ENCODE measurements around the gene PRICKLE2. TPM values are rescaled to one million over a fixed set of nuclear protein-coding genes. Genes with fewer than 3 reads are reported as not detected.

PRICKLE2 gene
- total and polyA plus RNA-seq, 2 experiments from 2014 or later: 1.1 to 12.5 TPM

DNA sequence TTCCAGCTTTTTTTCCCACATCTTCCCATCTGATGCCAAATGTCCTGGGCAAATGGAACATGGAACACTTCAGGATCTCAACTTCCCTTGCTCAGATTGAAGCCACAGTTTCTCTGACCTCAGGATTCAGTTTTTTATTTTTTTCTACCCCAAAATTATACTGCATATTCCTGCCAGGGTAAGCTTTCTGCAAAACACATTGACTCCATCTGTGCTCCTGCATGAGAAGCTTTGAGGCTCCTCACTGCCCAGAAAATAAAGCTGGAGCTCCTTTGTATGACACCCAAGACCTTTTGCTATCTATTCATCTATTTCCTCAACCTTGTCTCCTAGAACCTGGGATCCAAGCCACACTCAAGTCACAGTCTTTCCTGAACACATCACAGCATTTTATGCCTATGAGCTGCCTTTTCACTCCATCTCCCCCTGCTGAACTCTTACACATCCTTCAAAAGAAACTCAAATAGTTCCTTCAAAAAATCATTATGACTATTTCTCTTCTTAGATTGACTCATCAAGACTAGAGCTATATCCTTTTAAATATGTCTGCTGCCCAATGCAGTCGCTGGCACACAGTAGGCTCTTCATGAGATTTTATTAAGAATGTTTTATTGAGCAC is 144.5 kb downstream of the PRICKLE2 start (continued):
- TF ChIP-seq ETS1 (IDR thresholded peaks at IDR 0.05) (no peak), ZNF462 (CRISPR knock-in tag; IDR thresholded peaks at IDR 0.05) (no peak), ZNF114 (CRISPR knock-in tag; IDR thresholded peaks at IDR 0.05) (no peak), CREB1 (CRISPR knock-in tag; IDR thresholded peaks at IDR 0.05; ENCODE audit: low read depth) (no peak)

GRCh38 chr3:64079369-64080150 is 145.7 kb downstream of the PRICKLE2 start:
- Mint-ChIP-seq H3K36me3 (ENCODE audit: low read depth) (no peaks in the 10 kb centered on the region), H3K9me3 (no peaks in the 10 kb centered on the region), H3K27me3 (ENCODE audit: insufficient read depth, low read depth, poor library complexity) (peaks cover 4% of the 10 kb centered on the region), H3K27ac (no peak overlapping the region), H3K4me1 (peaks cover 9% of the 10 kb centered on the region; the same call in 2 of the 3 replicates), H3K4me3 (no peak overlapping the region)
- TF ChIP-seq ZNF331 (CRISPR knock-in tag; IDR thresholded peaks at IDR 0.05; ENCODE audit: low read depth): no peak
- TF ChIP-seq POLR2AphosphoS5 (IDR thresholded peaks at IDR 0.05; ENCODE audit: low read depth): no peak
- no peak for TF ChIP-seq CTCF (conservative IDR thresholded peaks at IDR 0.05; ENCODE audit: low read depth in 2 of 2)
- TF ChIP-seq CREB1 (CRISPR knock-in tag; IDR thresholded peaks at IDR 0.05; ENCODE audit: low read depth): no peak
- TF ChIP-seq, protein P1, sequence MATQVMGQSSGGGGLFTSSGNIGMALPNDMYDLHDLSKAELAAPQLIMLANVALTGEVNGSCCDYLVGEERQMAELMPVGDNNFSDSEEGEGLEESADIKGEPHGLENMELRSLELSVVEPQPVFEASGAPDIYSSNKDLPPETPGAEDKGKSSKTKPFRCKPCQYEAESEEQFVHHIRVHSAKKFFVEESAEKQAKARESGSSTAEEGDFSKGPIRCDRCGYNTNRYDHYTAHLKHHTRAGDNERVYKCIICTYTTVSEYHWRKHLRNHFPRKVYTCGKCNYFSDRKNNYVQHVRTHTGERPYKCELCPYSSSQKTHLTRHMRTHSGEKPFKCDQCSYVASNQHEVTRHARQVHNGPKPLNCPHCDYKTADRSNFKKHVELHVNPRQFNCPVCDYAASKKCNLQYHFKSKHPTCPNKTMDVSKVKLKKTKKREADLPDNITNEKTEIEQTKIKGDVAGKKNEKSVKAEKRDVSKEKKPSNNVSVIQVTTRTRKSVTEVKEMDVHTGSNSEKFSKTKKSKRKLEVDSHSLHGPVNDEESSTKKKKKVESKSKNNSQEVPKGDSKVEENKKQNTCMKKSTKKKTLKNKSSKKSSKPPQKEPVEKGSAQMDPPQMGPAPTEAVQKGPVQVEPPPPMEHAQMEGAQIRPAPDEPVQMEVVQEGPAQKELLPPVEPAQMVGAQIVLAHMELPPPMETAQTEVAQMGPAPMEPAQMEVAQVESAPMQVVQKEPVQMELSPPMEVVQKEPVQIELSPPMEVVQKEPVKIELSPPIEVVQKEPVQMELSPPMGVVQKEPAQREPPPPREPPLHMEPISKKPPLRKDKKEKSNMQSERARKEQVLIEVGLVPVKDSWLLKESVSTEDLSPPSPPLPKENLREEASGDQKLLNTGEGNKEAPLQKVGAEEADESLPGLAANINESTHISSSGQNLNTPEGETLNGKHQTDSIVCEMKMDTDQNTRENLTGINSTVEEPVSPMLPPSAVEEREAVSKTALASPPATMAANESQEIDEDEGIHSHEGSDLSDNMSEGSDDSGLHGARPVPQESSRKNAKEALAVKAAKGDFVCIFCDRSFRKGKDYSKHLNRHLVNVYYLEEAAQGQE (IDR thresholded peaks at IDR 0.05; ENCODE audit: unreplicated experiment): no peak
- Histone ChIP-seq H4K20me1 (replicated peaks; ENCODE audit: insufficient read depth) (no peaks in the 10 kb centered on the region), H3K36me3 (ENCODE audit: insufficient read depth) (no peaks in the 10 kb centered on the region), H3K4me3 (no peak overlapping the region), H3K4me2 (no peak overlapping the region), H3K27me3 (ENCODE audit: insufficient read depth) (no peaks in the 10 kb centered on the region), H2AFZ (no peak overlapping the region), H3K4me1 (ENCODE audit: insufficient read depth) (peaks cover 5% of the 10 kb centered on the region), H3K27ac (ENCODE audit: low read depth) (no peak overlapping the region), H3K79me2 (replicated peaks; ENCODE audit: insufficient read depth) (no peaks in the 10 kb centered on the region), H3K9me2 (ENCODE audit: insufficient read depth) (peaks cover 5% of the 10 kb centered on the region; the same call in 1 of the 2 replicates), H3F3A (replicated peaks; ENCODE audit: low read depth) (no peaks in the 10 kb centered on the region)
- ATAC-seq (no peak), DNase-seq (ENCODE audit: low spot score) (no peak)

Data from GM23338 (cell line).